Kidney (tissue), 14 donors: ENCODE data around the gene JAZF1. TPM values are rescaled to one million over a fixed set of nuclear protein-coding genes. Genes with fewer than 3 reads are reported as not detected.
A peak's percentile ranks its signal among the peaks of the same experiment; 100 is the strongest.

Source experiments
- DNase-seq, 5 donors: peaks; one replicate each; pipeline ENCODE4 v3.0.0-alpha.2; 2013 to 2020
- FAIRE-seq: peaks from 2 replicates; lab custom pipeline; 2012; peaks lifted over from hg19 to GRCh38; lab: Jason Lieb, UNC
- H3K27ac ChIP-seq, 2 donors: one replicate each; pipeline ENCODE4 v1.7.0; 2013; ENCODE audit warnings: low read depth in 2 of 2, low read length in 2 of 2, inconsistent platforms in 1 of 2
- H3K27me3 ChIP-seq: one replicate; pipeline ENCODE4 v1.7.1; 2013; ENCODE audit warnings: low read length, inconsistent platforms; ENCODE audit not compliant: control insufficient read depth, insufficient read depth
- H3K36me3 ChIP-seq, 3 donors: one replicate each; pipeline versions ENCODE4 v1.7.0 to v1.7.1; 2013; ENCODE audit warnings: low read length in 3 of 3, control low read depth in 1 of 3, inconsistent platforms in 1 of 3; ENCODE audit not compliant: insufficient read depth in 3 of 3, control insufficient read depth in 2 of 3
- H3K4me1 ChIP-seq, 3 donors: one replicate each; pipeline versions ENCODE4 v1.7.0 to v1.7.1; 2013; ENCODE audit warnings: low read length in 3 of 3, inconsistent platforms in 1 of 3, low read depth in 1 of 3; ENCODE audit not compliant: control insufficient read depth in 2 of 3, insufficient read depth in 2 of 3
- H3K4me3 ChIP-seq, 3 donors: one replicate each; pipeline versions ENCODE4 v1.7.0 to v1.8.1; 2013; ENCODE audit warnings: low read length in 3 of 3, control low read depth in 1 of 3, inconsistent platforms in 1 of 3
- H3K9ac ChIP-seq, 3 donors: one replicate each; pipeline versions ENCODE4 v1.7.0 to v1.7.1; 2013; ENCODE audit warnings: low read length in 3 of 3, control low read depth in 1 of 3, inconsistent platforms in 1 of 3
- H3K9me3 ChIP-seq, 3 donors: one replicate each; pipeline versions ENCODE4 v1.7.0 to v1.7.1; 2013; ENCODE audit warnings: low read length in 3 of 3, control low read depth in 1 of 3, inconsistent platforms in 1 of 3; ENCODE audit not compliant: control insufficient read depth in 2 of 3, insufficient read depth in 1 of 3
- intact Hi-C: fragments of 100-400 bp; cut with DNase I; formaldehyde crosslinking; loops from one replicate; pipeline ENCODE4 v1.11.1; 2022
- polyA plus RNA-seq: library from polyadenylated mRNA; stranded (reverse); fragments of 350-450 nt; fragmentation: Illumina TruSeq; extraction: RNeasy Lipid Tissue Mini Kit (QIAGEN cat#74804); gene quantifications from one replicate; pipeline ENCODE4 v1.2.3, GENCODE V29; 2014; ENCODE audit warnings: low read depth, low replicate concordance; ENCODE audit not compliant: insufficient read depth
- total RNA-seq: library from RNA; stranded (reverse); fragmentation: NEBNext Ultra II Directional; extraction: Animal tissue kit (Norgen Biotek cat#: 25700); gene quantifications from one replicate; pipeline ENCODE4 v1.2.1, GENCODE V29; 2021
- TF ChIP-seq, protein P1 (sequence below): IDR thresholded peaks from 3 replicates; pipeline ENCODE4 v1.5.1; 2012; ENCODE audit warnings: mild to moderate bottlenecking, moderate library complexity, borderline replicate concordance; ENCODE audit not compliant: insufficient read depth; ENCODE audit errors: extremely low read depth
- donor health status: control.
- donor health status: control.
- donor health status: control.
- donor health status: control.
- donor health status: control.
- donor health status: DM: yes; HTN: yes; CAD: no.
- donor health status: Normal renal cell carcinoma (clear cell type).

Gene JAZF1
- total and polyA plus RNA-seq, 2 donors from 2014 or later: 5.7 to 13.1 TPM

DNA sequence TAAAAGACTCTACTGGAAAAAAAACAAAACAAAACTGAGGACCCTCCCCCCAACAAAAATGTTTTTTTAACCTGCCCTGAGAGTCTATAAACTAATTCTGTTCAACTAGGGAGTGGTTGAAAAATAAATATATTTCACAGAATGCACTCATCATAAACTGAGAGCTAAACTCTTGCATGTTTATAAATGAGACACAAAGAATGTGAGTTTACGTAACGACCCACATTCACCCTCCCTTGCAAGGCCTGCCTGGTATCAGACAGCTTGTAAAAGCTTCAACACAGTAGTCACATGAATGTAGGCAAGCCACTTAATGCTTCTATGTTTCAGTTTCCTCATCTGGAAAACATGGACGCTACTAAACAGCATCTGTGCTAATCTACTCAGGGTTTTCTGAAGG, 50.3 kb downstream of the JAZF1 start:
- no peak for FAIRE-seq
- no peaks in the 10 kb centered on the region for H3K36me3 ChIP-seq
- H3K27me3 ChIP-seq: no peaks in the 10 kb centered on the region
- H3K4me1 ChIP-seq: no peaks in the 10 kb centered on the region
- DNase-seq: peak in 2 of 5 donors; percentile 26 to 59
- TF ChIP-seq, protein P1, sequence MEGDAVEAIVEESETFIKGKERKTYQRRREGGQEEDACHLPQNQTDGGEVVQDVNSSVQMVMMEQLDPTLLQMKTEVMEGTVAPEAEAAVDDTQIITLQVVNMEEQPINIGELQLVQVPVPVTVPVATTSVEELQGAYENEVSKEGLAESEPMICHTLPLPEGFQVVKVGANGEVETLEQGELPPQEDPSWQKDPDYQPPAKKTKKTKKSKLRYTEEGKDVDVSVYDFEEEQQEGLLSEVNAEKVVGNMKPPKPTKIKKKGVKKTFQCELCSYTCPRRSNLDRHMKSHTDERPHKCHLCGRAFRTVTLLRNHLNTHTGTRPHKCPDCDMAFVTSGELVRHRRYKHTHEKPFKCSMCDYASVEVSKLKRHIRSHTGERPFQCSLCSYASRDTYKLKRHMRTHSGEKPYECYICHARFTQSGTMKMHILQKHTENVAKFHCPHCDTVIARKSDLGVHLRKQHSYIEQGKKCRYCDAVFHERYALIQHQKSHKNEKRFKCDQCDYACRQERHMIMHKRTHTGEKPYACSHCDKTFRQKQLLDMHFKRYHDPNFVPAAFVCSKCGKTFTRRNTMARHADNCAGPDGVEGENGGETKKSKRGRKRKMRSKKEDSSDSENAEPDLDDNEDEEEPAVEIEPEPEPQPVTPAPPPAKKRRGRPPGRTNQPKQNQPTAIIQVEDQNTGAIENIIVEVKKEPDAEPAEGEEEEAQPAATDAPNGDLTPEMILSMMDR: no peak
- intact Hi-C loops: no loop called here
- no peak overlapping the region for H3K9ac ChIP-seq
- H3K9me3 ChIP-seq: no peaks in the 10 kb centered on the region
- H3K27ac ChIP-seq: no peak overlapping the region
- no peak overlapping the region for H3K4me3 ChIP-seq

DNA sequence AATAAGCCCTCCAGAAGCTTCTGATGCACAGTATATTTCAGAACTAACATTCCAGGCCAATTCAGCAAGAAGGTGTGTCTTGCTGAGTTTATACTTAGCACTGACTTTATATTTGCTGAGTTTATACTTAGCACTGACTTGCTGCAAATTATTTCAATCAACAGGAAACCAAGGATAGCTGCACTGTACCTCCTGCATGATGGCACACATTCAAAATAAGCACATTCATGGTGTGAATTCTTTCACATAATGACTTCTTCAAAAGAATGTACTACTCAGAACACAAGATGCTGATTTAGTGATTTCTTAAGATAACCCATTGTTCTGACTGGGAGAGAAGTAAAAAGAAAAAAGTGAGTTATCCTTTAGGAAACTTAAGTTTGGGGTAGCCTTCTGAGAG, 52.0 kb downstream of the JAZF1 start:
- Histone ChIP-seq H3K9me3 (no peaks in the 10 kb centered on the region), H3K9ac (no peak overlapping the region), H3K27me3 (no peaks in the 10 kb centered on the region), H3K4me1 (no peaks in the 10 kb centered on the region), H3K27ac (no peak overlapping the region), H3K36me3 (no peaks in the 10 kb centered on the region), H3K4me3 (no peak overlapping the region)
- intact Hi-C loops: no loop called here
- FAIRE-seq (no peak), DNase-seq (no peak)
- TF ChIP-seq, protein P1: no peak

DNA sequence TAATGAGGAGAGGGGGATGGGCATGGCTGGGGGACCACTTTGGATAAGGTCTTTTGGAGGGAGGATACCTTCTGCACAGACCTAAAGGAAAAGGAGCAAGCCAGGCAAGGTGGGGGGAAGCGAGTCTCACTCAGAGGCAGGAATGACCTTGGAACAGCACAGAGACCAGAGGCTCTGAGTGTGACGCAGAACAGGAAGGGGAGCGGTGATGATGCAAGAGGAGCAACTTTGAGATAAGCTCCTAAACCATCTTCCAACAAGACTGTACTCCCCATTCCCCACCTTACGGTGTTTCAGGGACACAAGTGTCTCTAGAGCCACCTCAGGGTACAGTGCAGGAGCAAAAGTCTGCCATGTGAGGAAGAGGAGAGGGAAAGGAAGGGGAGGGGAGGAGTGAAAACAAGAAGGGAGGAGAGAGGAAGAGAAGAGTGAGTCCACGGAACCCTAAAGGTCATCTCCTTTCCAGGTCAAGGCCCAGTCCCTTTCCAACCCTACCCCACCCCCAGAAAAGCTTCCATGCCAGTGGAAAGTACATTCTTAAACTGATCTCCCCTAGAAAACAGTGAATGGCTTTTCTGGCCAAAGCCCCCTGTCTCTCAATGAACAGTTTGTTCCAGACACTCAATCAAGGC, 54.1 kb downstream of the JAZF1 start:
- intact Hi-C loops: no loop called here
- Histone ChIP-seq H3K9ac (no peak overlapping the region), H3K36me3 (no peaks in the 10 kb centered on the region), H3K9me3 (no peaks in the 10 kb centered on the region), H3K27ac (no peak overlapping the region), H3K4me3 (no peak overlapping the region), H3K27me3 (no peaks in the 10 kb centered on the region), H3K4me1 (no peaks in the 10 kb centered on the region)
- DNase-seq: no peak
- no peak for FAIRE-seq
- TF ChIP-seq, protein P1: no peak
